ENCODE data around the gene ZNF496.
"Not testable (repeated sequence)": the region's sequence is repeated elsewhere in the genome, so short reads cannot be mapped to it uniquely, and the experiment has no call there.

Gene ZNF496

GRCh38 chr1:247358920-247359319 is 27.3 kb upstream of the ZNF496 start:
- no peak for DNase-seq

DNA sequence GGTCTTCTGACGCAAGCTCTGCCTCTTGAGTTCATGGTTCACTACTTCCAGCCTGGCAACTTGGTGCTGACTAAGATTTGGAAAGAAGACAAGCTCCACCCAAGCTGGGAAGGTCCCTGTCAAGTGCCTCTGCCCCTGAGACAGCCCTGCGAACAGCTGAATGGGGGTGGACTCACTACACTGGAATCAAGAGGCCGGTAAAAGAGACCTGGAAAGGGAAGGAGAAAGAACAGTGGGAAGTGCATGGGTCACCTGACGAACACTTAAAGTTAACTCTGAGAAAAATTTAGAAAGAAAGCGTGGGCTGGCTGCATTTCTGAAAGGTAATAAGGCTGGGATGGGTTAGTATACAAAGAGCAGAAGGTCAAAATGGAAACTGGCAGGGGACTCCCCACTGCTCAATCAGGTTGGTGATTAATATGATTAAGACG is 26.1 kb upstream of the ZNF496 start:
- no peak for DNase-seq

GRCh38 chr1:247357052-247357780 is 25.5 kb upstream of the ZNF496 start:
- DNase-seq, result no peak

- not testable (repeated sequence) for DNase-seq
Observed at GRCh38 chr1:247355160-247355559, 23.5 kb upstream of the ZNF496 start.

GRCh38 chr1:247352175-247352574 is 20.5 kb upstream of the ZNF496 start:
- no peak for DNase-seq

GRCh38 chr1:247350587-247350986 is 18.9 kb upstream of the ZNF496 start:
- DNase-seq, result no peak

- no peak for DNase-seq
Observed at GRCh38 chr1:247347477-247348222, 16.0 kb upstream of the ZNF496 start.

DNA sequence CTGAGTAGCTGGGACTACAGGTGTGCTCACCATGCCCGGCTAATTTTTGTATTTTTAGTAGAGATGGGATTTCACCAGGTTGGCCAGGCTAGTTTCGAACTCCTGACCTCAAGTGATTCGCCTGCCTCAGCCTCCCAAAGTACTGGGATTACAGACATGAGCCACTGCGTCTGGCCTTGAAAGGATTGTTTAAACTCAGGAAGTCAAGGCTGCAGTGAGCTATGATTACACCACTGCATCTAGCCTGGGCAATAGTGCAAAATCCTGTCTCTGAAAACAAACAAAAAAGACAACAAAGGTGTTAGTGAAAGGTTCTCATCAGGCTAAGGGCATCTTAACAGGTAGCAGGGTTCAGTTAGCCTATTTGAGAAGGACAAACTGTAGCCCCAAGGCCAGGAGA is 14.2 kb upstream of the ZNF496 start:
- DNase-seq, result no peak

- DNase-seq, result no peak
Observed at GRCh38 chr1:247343801-247344200, 12.1 kb upstream of the ZNF496 start.

DNA sequence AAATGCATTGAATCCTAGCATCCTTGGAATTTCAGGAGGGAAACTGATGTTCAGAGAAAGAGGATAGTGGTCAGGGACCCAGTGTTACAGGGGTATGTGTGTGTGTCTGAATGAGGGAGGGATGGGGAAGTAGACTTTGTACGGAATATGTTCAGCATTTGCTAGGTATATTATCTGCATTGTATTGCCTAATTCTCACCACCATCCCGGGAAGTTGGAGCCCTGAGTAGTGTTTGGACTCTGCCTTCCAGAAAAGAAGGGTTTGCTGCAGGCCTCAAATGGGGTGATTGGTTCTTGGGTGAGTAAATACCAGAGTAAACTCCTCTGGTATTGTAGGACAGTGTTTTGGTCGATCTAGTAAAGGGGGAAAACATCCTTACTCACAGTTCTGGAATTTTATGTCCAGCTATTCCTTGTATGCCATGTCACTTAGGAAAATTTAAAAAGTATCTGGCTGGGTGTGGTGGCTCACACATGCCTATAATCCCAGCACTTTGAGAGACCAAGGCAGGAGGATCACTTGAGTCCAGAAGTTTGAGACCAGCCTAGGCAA is 7.1 kb upstream of the ZNF496 start:
- DNase-seq, result no peak

DNA sequence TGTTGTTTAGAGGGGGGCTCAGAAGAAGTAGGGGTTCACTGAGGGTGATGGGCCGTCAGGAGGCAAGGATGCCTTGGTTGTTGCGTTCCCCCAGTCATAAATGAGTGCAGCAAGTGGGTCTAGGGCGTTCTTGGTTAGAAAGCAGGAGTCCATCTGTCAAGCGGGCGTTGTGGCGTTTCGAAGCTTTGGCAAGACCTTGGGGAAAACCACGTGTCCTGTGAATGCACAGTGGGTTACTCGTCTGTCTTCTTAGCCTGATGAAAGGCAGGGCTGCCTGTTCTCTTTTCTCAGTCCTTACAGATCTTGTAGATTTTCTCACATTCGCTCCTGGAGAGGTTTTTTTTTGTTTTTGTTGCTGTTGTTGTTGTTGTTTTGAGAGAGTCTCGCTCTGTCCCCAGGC is 6.3 kb upstream of the ZNF496 start:
- no peak for DNase-seq

GRCh38 chr1:247337250-247337746 is 5.6 kb upstream of the ZNF496 start:
- DNase-seq, result no peak

DNA sequence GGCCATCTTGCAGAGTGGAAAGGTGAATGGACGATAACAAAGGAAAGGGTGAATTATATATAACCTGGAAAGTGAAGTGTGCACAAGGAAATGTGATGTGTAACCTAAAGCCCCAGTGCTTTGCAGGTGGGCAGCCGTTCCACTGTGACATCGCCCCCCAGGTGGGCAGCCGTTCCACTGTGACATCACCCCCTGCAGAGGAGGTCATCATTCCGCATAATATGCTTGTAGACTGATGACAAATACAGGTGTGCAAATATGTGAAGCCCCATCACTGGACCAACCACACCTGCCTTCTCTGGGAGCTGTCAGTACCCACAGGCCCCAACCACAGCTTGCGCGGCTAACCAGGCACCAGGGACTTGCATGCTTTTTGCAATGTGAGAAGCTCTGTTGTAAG is 4.7 kb upstream of the ZNF496 start:
- no peak for DNase-seq

DNA sequence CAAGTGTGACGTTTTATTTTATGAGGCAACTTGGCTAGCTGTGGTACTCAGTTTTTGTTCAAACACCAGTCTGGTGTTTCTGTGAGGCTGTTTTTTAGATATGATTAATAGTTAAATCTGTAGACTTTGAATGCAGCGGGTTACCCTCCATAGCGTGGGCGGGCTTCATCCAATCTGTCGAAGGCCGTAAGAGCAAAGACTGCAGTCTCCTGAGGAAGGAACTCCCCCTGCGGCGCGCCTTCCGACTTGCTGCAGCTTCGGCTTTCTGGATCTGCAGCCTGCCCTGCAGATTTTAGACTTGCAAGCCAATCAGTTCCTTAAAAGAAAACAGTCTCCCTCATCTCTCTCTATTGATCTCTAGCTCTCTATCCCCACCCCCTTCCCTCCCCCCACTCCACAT is 4.2 kb upstream of the ZNF496 start:
- no peak for DNase-seq

- no peak for DNase-seq
Observed at GRCh38 chr1:247334378-247335133, 2.9 kb upstream of the ZNF496 start.

GRCh38 chr1:247332623-247333361 is 1.1 kb upstream of the ZNF496 start:
- no peak for DNase-seq

DNA sequence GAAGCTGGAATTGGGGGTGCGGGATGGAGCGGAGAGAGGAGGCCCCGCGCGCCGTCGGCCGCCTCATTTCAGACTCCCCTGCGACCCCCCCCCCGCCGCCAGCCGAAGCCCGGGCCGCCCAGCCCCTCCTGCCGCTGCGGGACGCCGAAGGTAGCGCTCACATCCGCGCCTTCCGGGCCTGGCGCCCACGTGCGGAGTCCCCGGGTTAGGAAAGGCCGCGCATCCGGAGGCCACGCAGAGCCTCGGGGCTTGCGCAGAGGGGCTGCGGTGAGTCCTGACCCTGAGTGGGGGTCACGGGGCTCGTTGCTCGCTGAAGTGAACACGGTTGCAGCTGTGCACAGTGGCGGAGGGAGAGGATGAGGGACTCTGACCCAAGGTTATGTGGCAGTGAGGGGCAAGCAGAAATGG is 552 bp upstream of the ZNF496 start:
- peak; percentile 15 for DNase-seq

- peak; percentile 56 for DNase-seq
Observed at GRCh38 chr1:247331172-247331524, 519 bp downstream of the ZNF496 start.

DNA sequence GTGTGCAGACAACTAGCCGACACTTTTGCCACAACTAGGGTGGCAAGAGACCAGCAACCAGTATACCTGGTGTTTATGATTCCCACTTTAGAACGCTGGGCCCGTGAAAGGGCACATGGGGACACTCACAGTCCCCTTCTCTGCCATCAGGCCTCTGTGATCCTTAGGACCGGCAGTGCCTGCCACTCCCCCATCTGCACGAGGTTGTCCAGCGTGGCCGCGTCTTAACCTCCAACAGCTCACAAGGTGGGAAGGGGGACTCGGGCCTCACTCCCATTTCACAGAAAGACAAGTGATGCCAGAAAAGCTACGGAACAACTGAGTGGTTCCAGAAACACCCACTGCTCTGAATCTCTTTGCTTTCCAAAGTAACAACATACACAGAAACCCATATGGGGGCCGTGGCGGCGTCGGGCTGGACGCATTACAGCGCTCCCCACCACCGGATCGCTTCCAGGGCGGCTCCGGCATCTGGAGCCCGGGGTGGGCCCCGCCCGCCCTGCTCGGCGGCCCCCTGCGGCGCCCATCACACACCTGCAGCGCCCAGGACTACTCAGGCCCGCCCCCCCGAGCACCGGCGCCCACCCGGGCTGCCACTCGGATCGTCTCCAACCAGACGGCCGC is 1.0 kb downstream of the ZNF496 start:
- no peak for DNase-seq

DNA sequence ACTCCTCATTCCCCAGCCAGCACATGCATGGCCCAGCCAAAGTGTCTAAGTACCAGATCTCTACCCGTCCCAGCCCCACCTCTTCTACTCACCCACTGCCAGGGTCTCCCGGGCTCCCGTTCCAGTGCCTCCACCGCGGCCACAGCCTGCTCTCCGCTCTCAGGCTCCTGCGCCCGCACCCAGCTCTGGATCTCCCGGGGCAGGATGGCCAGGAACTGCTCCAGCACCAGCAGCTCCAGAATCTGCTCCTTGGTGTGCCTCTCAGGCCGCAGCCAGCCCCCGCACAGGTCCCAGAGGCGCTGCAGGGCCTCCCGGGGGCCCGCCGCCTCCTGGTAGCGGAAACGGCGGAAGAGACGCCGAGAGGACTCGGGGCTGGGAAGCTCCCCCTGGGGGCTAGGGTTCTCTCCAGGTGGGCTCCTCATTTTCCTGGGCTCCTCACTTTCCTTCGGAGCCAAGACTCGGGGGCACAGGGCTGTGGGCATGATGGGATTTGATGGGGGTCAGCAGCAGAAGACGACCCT is 2.5 kb downstream of the ZNF496 start:
- DNase-seq, result no peak

DNA sequence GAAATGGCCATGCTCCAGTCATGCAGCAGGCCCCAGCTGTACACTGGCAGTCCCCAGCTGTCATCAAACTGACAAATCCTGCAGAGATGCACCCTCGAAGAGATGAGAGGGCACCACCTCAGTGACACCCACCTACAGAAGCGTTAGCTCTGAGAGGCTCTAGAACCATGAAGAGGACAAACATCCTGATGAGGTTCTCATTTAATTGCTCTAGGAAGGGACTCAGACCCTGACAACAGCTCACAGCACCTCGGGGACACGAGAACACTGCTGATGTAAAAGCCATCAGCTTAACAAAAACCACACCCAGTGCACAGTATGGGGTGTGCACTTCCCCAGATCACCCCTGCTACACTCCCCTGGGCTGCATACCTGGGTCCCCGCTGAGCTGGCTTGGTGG is 3.4 kb downstream of the ZNF496 start:
- no peak for DNase-seq

Data from effector CD8-positive, alpha-beta T cell (primary cell).